ENCODE measurements around the gene MRM2.

DNA sequence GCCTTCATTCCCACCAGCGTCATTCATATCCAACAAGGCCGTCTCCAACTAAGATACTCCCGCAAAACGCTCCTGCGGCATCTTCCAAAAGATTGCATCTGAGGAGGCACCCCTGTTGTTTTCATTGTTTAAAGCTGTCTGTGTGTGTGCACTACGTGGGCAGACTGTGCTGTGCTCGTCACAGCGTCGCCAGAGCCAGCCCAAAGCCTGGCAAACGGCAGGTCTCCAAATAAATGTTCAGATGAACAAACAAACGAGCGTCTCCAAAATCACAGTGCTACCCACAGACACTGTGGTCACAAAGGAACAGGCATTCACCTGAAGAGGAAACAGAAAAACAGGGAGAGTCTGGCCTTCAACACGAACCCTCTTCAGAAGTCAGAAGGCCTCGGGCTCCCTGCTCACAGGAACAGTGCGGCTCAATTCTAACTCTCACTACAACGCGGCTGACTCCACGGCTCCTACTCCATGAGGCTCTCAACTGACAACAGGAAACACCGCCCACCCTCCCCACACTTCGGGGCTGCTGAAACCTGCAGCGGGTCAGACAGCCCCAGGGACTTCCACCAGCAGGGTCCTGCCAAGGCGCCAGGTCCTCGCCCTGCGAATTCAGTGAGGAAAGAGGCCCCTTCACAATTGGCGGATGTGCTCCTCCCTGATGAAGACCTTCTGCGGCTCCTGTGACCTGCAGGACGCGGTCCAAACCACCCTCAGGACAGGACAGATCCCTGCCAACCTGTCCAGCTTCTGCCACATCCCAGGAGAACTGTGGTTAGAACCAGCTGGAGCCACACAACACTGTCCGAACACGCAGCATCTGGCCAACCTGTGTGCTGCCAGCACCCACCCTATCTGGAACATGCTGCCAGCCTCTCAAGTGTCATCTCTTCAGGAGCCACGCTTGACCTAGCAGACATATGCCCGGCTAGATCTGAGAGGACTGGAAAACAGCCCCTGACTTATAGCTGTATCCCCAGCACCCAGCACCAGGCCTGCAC is 45.3 kb downstream of the MRM2 start:
- TF ChIP-seq, protein P1, sequence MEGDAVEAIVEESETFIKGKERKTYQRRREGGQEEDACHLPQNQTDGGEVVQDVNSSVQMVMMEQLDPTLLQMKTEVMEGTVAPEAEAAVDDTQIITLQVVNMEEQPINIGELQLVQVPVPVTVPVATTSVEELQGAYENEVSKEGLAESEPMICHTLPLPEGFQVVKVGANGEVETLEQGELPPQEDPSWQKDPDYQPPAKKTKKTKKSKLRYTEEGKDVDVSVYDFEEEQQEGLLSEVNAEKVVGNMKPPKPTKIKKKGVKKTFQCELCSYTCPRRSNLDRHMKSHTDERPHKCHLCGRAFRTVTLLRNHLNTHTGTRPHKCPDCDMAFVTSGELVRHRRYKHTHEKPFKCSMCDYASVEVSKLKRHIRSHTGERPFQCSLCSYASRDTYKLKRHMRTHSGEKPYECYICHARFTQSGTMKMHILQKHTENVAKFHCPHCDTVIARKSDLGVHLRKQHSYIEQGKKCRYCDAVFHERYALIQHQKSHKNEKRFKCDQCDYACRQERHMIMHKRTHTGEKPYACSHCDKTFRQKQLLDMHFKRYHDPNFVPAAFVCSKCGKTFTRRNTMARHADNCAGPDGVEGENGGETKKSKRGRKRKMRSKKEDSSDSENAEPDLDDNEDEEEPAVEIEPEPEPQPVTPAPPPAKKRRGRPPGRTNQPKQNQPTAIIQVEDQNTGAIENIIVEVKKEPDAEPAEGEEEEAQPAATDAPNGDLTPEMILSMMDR (IDR thresholded peaks at IDR 0.05) = no peak
- TF ChIP-seq POLR2A (IDR thresholded peaks at IDR 0.05) = no peak

Measured in uterus (tissue), 2 donors.